Measurements from ENCODE around the gene DISP2.

DNA sequence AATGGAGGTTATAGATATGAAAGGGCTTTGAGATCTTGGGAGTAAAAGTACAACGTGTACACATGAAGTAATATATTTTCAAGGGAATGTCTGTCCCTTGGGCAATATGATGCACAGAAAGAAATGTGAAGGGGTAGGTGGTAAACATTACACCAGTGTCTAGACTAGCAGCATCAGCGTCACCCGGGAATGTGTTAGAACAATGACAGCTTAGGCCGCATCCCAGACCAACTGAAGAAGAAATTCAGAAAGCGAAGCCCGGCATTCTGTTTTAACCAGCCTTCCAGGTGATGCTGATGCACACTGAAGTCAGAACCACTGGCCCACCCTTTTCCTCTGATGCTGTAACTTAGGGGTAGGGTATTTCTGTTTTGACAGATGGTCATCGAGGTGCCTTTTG is 28.2 kb upstream of the DISP2 start:
- TF ChIP-seq TBP (optimal IDR thresholded peaks at IDR 0.05; ENCODE audit: low read depth, low read length) (no peak), SPI1 (IDR thresholded peaks at IDR 0.05; ENCODE audit: borderline replicate concordance, low read depth, low read length) (no peak), TCF7 (IDR thresholded peaks at IDR 0.05; ENCODE audit: borderline replicate concordance) (no peak), SMC3 (conservative IDR thresholded peaks at IDR 0.05; ENCODE audit: insufficient read depth, low read depth, low read length) (no peak), MYC (IDR thresholded peaks at IDR 0.05; ENCODE audit: low read depth, low read length) (no peak), MYC (CRISPR knock-in tag; IDR thresholded peaks at IDR 0.05; ENCODE audit: borderline replicate concordance, low read depth) (no peak), MED1 (CRISPR knock-in tag; IDR thresholded peaks at IDR 0.05; ENCODE audit: borderline replicate concordance) (no peak)
- TF ChIP-seq, protein P1, sequence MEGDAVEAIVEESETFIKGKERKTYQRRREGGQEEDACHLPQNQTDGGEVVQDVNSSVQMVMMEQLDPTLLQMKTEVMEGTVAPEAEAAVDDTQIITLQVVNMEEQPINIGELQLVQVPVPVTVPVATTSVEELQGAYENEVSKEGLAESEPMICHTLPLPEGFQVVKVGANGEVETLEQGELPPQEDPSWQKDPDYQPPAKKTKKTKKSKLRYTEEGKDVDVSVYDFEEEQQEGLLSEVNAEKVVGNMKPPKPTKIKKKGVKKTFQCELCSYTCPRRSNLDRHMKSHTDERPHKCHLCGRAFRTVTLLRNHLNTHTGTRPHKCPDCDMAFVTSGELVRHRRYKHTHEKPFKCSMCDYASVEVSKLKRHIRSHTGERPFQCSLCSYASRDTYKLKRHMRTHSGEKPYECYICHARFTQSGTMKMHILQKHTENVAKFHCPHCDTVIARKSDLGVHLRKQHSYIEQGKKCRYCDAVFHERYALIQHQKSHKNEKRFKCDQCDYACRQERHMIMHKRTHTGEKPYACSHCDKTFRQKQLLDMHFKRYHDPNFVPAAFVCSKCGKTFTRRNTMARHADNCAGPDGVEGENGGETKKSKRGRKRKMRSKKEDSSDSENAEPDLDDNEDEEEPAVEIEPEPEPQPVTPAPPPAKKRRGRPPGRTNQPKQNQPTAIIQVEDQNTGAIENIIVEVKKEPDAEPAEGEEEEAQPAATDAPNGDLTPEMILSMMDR (IDR thresholded peaks at IDR 0.05 in 2 of 3, conservative IDR thresholded peaks at IDR 0.05 in 1 of 3; ENCODE audit: insufficient read depth in 2 of 3, low read depth in 1 of 3, low read length in 3 of 3), result no peak

Measured in K562 (cell line).